GM21619 (cell line): ENCODE measurements around the gene UBALD2.
"Not testable (repeated sequence)": the region's sequence is repeated elsewhere in the genome, so short reads cannot be mapped to it uniquely, and the experiment has no call there.

Experiments
- ATAC-seq: cut with Tn5 transposase; IDR thresholded peaks from one replicate; pipeline ENCODE4 v1.9.1; 2021; ENCODE audit not compliant: unreplicated experiment

The UBALD2 gene

GRCh38 chr17:76264755-76265623, at the start of gene UBALD2:
TSS of gene UBALD2 (plus strand) at chr17:76265348. CDS start at chr17:76265506, 158 bp downstream.
- ATAC-seq: peak; percentile 69

GRCh38 chr17:76217081-76217480, 48.1 kb upstream of the UBALD2 start:
- ATAC-seq: no peak

- ATAC-seq: no peak
Observed at GRCh38 chr17:76219670-76220383, 45.3 kb upstream of the UBALD2 start.

- no peak for ATAC-seq
Observed at GRCh38 chr17:76223802-76224201, 41.3 kb upstream of the UBALD2 start.

GRCh38 chr17:76225373-76226086, 39.6 kb upstream of the UBALD2 start:
- ATAC-seq: not testable (repeated sequence)

- not testable (repeated sequence) for ATAC-seq
Observed at GRCh38 chr17:76226749-76227148, 38.4 kb upstream of the UBALD2 start.

- ATAC-seq: no peak
Observed at GRCh38 chr17:76232342-76232741, 32.8 kb upstream of the UBALD2 start.

- ATAC-seq: no peak
Observed at GRCh38 chr17:76233588-76234353, 31.4 kb upstream of the UBALD2 start.

GRCh38 chr17:76234354-76234679, 30.8 kb upstream of the UBALD2 start:
- ATAC-seq: no peak

GRCh38 chr17:76235883-76236282, 29.3 kb upstream of the UBALD2 start:
- ATAC-seq: no peak

GRCh38 chr17:76236603-76237002, 28.5 kb upstream of the UBALD2 start:
- no peak for ATAC-seq

- ATAC-seq: no peak
Observed at GRCh38 chr17:76237859-76238313, 27.3 kb upstream of the UBALD2 start.

GRCh38 chr17:76238847-76239537, 26.2 kb upstream of the UBALD2 start:
- no peak for ATAC-seq

- ATAC-seq: no peak
Observed at GRCh38 chr17:76239538-76240274, 25.4 kb upstream of the UBALD2 start.

- ATAC-seq: peak; percentile 54
Observed at GRCh38 chr17:76240461-76241203, 24.5 kb upstream of the UBALD2 start, which contains the start of gene RNF157. TSS of gene RNF157 (minus strand) at chr17:76240493. CDS start at chr17:76240240, 253 bp downstream.

GRCh38 chr17:76241204-76241538, 24.0 kb upstream of the UBALD2 start:
- ATAC-seq: no peak

- ATAC-seq: no peak
Observed at GRCh38 chr17:76241691-76242255, 23.4 kb upstream of the UBALD2 start.
